NCI-H1092 (cell line): Measurements from ENCODE around the gene GAST.

Source experiments
- DNase-seq: peaks from one replicate; lab custom pipeline; 2025; lab: John Stamatoyannopoulos, UW

Gene GAST

GRCh38 chr17:41740506-41740905 lies 28.4 kb downstream of the GAST start:
- no peak for DNase-seq

GRCh38 chr17:41741709-41742108 lies 29.6 kb downstream of the GAST start:
- no peak for DNase-seq

DNA sequence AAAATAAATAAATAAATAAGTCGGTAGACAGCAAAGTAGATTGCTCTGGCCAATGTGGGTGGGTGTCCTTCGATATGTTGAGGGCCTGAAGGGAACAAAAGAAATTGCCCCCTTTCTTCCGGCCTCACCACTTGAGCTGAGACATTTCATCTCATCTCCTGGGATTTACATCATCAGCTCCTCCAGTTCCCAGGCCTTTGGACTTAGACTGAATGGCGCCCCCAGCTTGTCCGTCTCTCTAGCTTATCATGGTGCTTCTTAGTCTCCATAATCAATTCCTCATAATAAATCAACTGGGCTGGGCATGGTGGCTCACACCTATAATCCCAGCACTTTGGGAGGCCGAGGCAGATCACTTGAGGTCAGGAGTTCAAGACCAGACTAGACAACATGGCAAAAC lies 36.1 kb downstream of the GAST start:
- DNase-seq = no peak

DNA sequence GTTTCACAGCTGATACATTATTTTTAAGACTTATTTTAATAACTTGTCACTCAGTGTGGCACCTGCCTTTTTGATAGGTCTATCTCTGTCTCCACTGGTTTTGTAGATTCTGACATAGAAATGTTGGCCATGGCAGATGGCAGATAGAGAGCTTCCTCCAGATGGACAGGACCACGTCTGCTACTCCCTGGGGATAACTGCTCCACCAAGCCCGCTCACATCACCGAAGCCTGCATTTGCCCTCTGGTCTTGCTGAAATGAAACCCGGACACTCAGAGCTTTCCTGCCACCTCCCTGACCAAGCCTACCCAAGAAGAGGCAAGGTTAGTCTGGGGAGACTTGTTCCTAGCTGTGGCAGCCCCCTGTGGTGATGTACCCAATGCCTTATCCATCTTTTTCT lies 38.7 kb downstream of the GAST start:
- DNase-seq = no peak

DNA sequence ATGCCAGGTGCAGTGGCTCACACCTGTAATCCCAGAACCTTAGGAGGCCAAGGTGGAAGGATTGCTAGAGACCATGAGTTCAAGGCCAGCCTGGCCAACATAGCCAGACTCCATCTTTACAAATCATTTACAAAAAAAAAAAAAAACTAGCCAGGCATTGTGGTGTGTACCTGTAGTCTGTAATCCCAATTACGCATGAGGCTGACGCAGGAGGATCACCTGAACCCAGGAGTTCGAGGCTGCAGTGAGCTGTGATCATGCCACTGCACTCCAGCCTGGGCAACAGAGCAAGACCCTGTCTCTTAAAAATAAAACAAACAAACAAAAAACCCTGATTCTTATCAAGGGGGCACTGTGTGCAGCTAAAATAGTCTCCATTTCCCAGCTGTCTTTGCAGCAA lies 39.2 kb downstream of the GAST start:
- DNase-seq = no peak

- DNase-seq = no peak
Measured at GRCh38 chr17:41754066-41754465, 41.9 kb downstream of the GAST start.

DNA sequence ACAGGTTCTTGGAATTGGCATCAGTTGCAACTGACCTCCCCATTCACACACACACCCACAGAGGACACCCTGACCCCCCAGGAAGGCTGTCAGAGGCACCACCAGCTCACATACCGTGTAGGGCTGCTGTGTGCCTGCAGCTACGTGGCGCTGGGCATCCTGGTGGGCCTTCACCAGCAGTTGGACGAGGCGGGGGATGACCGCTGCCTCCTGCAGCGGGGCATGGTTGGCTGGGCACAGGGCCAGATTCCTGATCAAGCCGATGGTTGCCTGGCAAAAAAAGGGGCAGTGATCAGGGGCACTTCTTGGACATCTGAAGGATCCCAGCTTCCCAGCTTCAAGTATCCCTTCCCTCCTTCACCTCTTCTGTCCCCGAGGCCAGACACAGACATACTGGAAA lies 46.5 kb downstream of the GAST start:
- DNase-seq = no peak

GRCh38 chr17:41760878-41761277 lies 48.7 kb downstream of the GAST start:
- DNase-seq = no peak

DNA sequence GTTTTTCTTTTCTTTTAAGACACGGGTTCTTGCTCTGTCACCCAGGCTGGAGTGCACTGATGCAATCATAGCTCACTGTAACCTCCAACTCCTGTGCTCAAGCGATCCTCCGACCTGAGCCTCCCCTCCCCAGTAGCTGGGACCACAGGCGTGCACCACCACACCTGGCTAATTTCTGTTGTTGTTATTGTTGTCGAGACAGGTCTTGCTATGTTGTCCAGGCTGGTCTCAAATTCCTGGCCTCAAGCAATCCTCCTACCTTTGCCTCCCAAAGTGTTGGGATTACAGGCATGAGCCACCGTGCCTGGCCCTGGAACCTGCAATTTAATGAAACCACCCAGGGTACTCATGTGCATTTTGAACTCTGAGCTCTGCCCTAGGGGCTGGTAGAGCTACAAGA lies 50.3 kb downstream of the GAST start:
- no peak for DNase-seq

GRCh38 chr17:41762841-41763240 lies 50.7 kb downstream of the GAST start:
- no peak for DNase-seq

DNA sequence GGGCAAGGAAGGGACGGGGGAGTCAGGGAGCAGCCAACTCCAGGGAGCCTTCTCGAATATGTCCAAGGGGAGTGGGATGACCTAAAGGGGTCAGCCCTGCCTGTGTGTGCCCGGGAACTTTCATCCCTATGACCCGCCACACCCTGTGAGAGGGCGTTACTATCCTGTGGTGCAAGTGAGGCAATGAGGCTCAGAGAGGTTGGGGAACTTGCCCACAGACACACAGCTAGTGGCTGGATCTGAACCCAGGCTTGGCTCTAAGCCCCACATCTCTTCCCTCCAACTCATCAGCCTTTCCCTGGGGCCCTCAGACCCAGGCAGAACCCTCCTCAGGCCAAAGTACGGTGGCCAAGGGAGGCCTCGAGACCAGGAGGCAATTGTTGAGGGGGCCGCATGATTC lies 51.2 kb downstream of the GAST start:
- DNase-seq = no peak
